C4-2B (cell line): ENCODE data around the gene TIMM8A.
"Not testable (repeated sequence)": the region's sequence is repeated elsewhere in the genome, so short reads cannot be mapped to it uniquely, and the experiment has no call there.

Source experiments
- H3K27ac ChIP-seq: fragments of 450-650 bp; 2 replicates; pipeline ENCODE4 v1.5.1; 2017
- ZFX ChIP-seq: fragments of 450-650 bp; IDR thresholded peaks from 2 replicates; pipeline ENCODE4 v1.6.1; 2017
- TF ChIP-seq, protein P1 (sequence below): fragments of 450-650 bp; conservative IDR thresholded peaks from 2 replicates; pipeline ENCODE4 v1.5.1; 2017; ENCODE audit warnings: mild to moderate bottlenecking

Gene TIMM8A

DNA sequence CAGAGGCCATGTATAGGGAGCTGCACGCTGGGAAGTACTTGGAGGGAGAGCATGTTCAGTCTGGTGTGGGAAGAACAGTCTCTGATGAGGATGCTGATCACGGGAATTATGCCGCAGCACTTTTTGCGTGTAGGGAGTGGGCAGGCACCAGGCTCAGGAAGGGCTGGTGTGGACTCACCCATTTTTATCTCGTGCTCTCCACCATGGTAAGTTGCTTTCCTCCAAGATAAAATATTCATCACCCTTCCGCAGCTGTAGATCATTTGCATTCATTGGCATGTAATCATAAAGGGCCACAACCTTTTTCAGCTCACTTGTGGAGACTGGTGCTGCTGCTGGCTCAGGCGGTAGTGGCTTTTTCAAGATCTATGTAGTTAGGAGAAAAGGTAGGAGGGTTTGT, 11.8 kb upstream of the TIMM8A start:
- no peak overlapping the region for H3K27ac ChIP-seq
- TF ChIP-seq, protein P1, sequence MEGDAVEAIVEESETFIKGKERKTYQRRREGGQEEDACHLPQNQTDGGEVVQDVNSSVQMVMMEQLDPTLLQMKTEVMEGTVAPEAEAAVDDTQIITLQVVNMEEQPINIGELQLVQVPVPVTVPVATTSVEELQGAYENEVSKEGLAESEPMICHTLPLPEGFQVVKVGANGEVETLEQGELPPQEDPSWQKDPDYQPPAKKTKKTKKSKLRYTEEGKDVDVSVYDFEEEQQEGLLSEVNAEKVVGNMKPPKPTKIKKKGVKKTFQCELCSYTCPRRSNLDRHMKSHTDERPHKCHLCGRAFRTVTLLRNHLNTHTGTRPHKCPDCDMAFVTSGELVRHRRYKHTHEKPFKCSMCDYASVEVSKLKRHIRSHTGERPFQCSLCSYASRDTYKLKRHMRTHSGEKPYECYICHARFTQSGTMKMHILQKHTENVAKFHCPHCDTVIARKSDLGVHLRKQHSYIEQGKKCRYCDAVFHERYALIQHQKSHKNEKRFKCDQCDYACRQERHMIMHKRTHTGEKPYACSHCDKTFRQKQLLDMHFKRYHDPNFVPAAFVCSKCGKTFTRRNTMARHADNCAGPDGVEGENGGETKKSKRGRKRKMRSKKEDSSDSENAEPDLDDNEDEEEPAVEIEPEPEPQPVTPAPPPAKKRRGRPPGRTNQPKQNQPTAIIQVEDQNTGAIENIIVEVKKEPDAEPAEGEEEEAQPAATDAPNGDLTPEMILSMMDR, result no peak
- TF ChIP-seq ZFX, result no peak

DNA sequence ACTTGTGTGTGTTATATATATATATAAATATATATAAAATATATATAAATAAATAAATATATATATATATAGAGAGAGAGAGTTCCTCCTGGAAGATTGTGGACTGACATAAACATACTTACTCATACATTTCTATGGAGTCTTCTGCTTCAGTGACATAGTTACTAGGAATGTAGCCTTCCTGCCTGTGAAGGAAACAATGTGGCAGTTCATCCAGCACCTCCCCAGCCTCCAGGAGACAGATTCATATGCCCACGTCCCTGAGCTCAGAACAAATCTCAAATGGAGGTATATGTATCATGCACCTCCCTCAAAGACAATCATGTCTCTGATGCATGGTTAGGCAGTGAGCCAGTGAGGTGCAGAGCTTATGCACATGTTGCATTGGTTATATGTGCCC, 11.4 kb upstream of the TIMM8A start:
- TF ChIP-seq, protein P1, result no peak
- TF ChIP-seq ZFX, result no peak
- no peak overlapping the region for H3K27ac ChIP-seq

- no peak overlapping the region for H3K27ac ChIP-seq
- no peak for TF ChIP-seq ZFX
- TF ChIP-seq, protein P1, result peak; percentile 49
Observed at GRCh38 chrX:101357166-101357795, 8.7 kb upstream of the TIMM8A start.

- H3K27ac ChIP-seq, result peak overlapping the region; percentile 97
- no peak for TF ChIP-seq ZFX
- TF ChIP-seq, protein P1, result no peak
Observed at GRCh38 chrX:101349193-101349562, 636 bp upstream of the TIMM8A start.

- H3K27ac ChIP-seq, result peak overlapping the region; percentile 97
- TF ChIP-seq, protein P1, result no peak
- TF ChIP-seq ZFX, result no peak
Observed at GRCh38 chrX:101347859-101348451, 587 bp downstream of the TIMM8A start.

DNA sequence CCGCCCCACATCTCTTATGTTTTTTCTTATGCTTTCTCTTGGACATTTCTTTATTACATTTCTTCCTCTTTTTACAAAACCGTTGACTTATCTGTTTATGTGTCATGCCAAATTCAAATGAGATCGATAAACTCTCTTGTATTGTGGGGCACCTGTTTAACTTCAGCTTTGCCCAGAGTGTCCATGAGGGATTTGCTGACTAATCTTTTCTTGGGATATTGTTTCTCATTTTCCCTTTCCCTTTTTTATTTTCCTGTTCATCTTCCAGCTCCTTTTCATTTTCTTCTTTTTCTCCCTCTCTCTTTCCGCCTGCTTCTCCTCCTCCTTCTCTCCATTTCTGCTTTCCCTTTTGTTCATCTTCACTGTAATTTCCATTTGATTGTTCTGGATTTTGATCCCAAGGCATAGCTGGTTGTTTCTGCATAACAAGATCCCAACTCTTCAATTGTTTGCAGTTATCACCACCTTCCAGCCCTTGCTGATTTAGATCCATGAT, 10.7 kb downstream of the TIMM8A start:
- H3K27ac ChIP-seq, result no peak overlapping the region
- TF ChIP-seq, protein P1, result no peak
- no peak for TF ChIP-seq ZFX

DNA sequence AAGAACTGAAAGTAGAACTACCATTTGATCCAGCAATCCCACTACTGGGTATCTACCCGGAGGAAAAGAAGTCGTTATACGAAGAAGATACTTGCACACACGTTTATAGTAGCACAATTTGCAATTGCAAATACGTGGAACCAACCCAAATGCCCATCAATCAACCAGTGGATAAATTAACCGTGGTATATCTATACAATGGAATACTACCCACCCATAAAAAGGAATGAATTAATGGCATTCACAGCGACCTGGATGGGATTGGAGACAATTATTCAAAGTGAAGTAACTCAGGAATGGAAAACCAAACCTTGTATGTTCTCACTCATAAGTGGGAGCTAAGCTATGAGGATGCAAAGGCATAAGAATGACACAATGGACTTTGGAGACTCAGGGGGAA, 14.2 kb downstream of the TIMM8A start:
- H3K27ac ChIP-seq, result not testable (repeated sequence)

GRCh38 chrX:101326600-101326999, 21.9 kb downstream of the TIMM8A start:
- H3K27ac ChIP-seq, result not testable (repeated sequence)
